AML-193 (cell line): ENCODE results near the gene GAK.

ENCODE experiments used
- DNase-seq, 2 experiments: peaks; one replicate each; lab custom pipeline; 2025; lab: John Stamatoyannopoulos, UW

GAK gene

DNA sequence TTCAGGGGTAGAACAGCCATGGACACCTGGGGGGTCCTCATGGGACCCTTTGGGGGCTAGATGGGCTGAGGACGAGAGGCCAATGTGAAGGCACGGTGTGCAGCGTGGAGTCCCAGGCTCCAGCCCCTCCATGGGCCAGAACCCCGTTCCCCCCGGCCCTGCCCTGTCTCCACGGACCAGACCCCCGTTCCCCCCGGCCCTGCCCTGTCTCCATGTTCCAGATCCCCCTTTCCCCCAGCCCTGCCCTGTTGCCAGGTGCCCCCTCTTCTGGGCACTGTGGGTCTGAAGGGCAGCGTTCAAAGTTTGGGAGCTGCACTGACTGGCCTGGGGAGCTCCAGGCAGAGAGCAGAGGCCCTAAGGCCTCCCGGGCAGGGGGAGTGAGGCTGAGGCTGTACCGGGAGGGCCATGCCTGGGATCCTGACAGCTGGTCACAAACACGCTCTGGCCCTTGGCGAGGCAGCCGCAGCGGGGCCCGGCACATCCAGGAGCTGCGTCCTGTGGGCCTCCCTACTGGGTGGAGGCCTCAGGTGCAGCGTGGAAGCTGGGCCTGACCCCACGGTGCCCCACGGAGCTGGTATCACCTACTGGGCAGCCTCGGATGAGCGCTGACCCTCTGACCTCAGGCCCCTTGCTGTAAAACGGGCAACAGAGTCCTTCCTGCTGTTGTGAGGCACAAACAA is 32.4 kb upstream of the GAK start:
- DNase-seq = no peak

DNA sequence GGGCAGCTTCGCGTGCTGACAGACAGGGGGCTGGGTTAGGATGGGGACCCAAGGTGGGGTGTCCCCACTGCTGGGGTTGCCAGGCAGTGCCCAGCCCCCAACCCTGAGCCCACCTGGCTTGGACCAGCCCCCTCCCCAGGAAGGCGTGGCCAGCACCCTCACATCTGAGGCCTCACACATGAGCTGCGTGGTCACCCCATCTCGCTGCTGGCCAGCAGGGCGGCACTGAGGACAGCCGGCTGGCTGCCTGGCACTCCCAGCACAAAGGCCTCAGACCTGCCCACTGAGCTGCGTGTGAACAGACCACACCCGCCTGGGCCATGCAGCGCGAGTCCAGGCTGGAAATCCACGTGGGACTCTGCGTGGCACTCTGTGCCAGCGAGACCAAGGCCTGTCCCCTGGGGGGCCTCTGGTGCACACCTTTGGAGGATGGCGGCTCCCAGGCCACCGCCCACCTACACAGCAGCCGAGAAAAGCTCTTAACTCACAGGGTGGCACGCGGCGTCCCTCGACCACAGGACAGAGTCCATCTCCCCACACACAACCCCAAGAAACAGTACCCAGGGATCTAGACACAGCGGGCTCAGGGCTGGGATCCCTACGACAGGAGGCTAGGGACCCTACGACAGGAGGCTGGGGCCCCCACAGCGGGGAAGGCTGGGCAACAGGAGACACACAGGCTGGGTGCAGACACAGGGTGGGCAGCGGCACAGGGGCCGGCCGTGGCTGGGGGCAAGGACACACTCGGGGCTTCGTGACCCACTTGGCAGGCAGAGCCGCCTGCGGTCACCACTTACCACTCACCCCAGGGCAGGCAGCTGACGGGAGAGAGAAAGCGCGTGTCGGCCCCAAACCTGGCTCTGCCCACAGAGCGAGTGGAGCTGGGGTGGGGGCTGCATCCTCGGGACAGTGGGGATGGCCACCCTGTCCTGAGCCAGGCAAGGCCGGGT is 31.4 kb upstream of the GAK start:
- no peak for DNase-seq

DNA sequence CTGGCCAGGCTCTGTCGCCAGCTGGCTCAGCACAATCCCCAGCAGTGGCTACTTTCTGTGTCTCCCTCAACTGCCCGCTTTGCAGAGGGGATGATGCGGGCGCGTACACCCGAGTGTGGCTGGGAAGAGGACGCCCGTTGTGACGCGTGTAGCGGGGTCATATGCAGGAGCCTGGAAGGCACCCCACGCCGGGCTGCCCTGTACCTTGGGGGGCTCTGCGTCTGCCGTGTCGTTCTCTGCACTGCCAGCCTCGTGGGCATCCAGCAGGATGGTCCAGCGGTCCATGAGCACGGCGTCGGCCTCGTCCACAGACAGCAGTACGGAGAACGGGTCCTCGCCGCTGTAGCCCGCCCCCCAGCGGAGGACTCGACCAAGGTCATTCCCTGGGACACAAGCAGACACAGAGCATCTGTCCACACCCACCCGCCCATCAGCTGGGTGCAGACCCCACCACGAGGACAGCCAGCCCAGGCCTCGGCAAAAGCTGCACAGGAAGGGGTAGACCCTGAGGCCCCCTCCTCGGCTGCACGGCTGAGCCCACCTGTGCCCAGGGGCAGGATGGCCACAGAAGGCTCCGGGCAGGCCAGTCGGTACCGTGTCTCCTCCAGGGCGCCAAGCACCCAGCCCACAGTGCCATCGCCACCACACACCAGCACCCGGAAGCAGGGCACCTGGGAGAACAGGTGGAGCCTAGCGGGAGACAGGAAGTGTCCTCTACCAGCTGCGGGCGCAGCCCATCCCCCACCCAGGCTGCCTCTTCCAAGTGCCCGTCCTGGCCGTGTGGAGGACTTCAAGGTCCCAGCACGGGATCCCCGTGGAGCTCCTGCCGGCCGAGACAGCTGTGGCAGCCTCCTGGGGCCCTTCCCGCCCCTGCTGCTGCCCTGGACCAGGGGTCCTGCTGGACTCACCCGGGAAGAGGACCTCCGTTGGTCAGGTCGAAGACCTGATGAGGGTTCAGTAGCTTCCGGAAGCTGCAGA is 30.4 kb upstream of the GAK start:
- no peak for DNase-seq

DNA sequence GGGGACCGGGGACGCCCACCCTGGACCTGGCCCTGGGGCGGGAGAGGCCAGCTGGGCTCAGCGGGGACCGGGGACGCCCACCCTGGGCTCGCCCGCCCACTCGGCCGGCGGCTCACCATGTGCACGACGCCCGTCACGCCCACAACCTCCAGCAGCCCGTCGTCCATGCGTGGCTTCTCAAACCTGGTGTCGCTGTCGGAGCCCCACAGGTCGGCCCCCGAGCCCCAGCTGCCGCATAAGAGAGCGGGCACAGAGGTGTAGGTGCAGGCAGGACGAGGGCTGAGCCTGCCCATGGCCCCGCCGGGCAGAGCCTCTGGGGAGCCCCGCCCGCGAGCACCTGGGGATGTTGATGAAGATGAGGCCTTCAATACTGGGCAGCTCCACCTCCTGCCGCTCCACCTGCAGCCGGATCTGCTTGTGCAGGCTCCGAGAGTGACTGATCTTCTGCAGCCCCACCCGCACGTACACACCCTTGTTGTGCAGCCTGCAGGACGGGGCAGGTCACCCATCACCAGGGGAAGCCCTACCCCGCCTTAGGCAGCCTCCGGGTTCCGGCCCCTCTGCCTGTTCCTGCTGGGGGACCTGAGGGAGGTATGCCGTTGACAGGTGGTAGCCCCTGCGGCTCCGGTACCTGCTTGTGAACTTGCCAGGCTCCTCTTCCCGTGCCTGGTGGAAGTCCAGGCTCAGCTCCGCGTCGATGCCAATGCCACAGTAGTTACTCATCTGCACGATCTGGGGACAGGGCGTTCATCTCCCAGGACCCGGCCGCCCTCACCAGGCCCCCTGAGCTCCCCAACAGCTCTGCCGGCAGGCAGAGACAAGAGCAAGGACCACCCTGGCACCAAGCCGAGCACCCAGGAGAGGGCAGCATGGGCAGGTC is 29.5 kb upstream of the GAK start:
- DNase-seq = no peak

DNA sequence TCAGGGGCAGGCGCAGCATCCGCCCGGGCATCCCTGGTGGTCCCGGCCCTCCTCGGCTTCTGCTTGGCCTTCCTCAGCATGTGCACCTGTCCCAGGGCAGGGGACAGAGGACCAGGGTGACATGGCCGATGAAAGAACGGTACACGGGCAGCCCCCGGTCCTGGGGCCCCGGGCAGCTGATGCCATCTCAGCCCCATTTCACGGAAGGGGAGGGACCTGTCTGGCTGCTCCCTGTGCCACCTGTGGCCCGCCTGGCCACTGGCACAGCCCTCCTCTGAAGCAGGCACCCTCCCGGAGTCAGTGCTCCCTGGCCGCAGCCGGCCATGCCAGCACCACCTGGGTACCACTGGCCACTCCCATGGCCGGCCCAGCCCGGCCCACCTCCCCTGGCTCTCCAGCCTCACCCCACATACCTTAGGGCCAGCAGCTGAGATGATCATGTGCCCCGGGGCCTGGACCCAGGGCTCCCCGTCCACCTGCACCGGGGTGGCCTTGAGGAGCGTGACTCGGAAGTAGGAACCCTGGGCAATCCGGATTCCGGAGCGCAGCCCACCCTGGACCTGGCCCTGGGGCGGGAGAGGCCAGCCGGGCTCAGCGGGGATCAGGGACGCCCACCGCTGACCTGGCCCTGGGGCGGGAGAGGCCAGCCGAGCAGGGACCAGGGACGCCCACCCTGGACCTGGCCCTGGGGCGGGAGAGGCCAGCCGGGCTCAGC is 28.7 kb upstream of the GAK start:
- DNase-seq = no peak

DNA sequence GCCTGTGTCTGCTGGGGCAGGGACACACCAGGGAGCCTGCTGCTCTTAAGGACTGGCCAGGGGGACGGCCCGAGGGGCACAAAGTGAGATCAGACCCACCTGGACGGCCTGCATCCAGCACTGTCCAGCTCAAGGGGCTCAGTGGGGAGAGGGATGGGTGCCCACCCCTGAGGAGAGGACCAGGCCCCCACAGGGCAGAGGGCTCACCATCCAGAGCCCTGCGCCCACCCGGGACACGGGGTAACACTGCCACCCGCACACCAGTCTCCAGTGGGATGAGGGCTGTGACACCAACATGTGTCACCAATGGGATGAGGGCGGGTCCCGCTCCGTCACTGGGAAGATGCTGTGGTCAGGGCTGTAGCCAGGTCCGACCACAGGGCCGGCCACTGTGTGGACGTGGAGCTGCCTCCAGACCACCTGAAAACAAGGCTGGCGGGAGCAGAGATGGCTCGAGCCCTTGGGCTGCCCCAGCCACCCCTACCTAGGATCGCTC is 28.1 kb upstream of the GAK start:
- DNase-seq = no peak

DNA sequence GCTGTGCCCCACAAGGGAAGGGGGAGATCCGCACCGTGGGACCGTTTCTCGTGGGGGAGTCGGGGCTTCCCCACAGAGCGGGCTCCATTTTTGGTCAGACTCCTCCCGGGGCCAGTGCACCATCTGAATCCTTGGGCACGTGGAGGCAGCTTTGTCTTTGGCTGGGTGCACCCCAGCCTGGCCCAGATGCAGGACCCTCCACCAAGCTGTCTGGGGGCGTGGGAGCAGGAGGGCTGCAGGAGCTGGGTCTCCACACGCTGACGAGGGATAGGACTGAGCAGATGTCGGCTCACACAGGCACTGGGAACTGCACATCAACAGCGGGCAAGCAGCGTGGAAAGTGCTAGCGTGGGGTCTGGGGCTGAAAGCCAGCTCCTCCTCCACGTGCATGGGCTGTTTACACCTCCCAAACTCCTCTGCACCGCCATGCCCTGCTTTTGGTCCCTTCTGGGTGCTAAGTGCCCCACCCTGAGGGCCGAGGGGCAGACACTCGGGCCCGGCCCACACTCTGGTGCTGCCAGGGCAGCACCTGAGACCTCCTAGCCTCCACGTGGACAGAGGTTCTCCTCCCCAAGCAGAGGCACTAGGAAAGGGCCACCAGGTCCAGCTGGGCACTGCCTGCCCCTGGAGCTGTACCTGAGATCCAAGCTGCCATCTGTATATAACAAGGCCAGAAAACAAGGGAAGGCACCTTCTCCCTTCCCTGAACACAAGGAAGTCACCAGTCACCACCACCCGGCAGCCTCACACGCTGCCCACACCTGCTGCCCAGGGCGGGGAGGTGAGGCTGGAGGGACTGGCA is 27.4 kb upstream of the GAK start:
- DNase-seq = no peak

DNA sequence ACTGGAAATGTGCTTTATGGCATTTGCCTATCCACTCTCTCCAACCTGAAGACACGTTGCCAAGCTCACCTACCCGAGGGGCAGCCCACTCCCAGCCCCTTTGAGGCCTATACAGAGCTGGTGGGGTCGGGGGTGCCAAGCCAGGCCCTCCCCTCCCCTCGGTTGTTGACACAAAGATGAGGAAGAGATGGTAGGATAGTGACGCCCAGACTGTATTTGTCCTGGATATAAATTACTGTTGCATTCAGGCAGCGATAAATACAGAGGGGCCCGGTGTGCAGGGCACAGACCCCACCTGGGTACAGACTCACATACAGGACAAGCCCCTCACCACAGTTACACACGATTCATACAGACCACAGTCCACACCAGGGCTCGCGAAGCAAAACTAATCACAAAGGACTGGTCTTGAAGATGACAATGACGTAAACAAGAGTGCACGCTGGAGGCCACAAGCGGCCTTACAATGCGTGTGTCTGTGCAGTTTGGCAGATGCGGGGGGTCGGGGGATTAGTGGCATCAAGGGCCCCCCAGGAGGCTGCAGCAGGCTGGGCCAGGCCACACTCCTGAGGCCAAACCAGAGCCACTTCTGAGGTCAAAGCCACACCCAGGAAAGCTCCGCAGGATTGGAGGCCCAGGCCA is 26.7 kb upstream of the GAK start:
- DNase-seq = no peak

DNA sequence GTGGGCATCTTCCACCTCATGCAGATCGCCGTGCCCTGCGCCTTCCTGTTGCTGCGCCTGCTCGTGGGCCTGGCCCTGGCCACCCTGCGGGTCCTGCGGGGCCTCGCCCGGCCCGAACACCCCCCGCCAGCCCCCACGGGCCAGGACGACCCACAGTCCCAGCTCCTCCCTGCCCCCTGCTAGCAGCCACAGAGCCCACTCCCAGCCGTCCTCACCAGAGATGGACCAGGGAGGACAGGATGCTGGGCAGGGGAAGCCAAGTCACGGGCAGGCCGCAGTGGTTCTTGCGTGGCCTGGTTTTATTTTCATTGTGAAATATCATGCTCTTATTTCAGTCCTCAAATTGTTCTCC is 26.2 kb upstream of the GAK start:
- DNase-seq = no peak

DNA sequence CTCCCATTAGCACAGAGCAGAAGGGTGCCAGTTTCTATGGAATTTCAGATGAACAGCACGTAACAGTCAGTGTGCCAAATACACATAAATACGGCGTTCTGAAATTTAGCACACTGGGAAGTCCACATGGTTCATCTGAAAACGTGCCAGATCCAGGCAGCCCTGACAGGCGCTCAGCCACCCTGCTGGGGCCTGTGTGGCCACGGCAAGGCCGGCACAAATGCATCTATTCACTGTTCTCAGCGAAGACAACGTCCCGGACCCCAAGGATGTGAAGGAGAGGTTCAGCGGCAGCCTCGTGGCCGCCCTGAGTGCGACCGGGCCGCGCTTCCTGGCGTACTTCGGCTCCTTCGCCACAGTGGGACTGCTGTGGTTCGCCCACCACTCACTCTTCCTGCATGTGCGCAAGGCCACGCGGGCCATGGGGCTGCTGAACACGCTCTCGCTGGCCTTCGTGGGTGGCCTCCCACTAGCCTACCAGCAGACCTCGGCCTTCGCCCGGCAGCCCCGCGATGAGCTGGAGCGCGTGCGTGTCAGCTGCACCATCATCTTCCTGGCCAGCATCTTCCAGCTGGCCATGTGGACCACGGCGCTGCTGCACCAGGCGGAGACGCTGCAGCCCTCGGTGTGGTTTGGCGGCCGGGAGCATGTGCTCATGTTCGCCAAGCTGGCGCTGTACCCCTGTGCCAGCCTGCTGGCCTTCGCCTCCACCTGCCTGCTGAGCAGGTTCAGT is 25.6 kb upstream of the GAK start:
- DNase-seq = no peak

DNA sequence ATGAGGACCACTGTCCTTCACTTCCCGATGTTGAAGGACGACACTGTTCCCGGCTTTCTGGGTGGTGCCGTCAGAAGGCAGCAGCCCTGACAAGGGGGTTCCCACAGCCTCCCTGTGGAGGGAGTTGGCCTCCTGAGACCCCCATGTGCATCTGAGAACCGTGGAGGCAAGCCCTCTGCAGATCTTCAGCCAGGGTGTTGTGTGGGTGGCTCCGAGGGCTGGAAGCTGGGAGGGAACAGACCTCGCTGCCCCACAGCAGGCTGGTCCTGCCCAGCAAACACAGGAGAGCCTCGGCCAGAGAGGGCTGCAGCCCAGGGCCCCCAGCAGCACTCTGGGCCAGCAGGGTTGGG is 25.1 kb upstream of the GAK start:
- DNase-seq = no peak

DNA sequence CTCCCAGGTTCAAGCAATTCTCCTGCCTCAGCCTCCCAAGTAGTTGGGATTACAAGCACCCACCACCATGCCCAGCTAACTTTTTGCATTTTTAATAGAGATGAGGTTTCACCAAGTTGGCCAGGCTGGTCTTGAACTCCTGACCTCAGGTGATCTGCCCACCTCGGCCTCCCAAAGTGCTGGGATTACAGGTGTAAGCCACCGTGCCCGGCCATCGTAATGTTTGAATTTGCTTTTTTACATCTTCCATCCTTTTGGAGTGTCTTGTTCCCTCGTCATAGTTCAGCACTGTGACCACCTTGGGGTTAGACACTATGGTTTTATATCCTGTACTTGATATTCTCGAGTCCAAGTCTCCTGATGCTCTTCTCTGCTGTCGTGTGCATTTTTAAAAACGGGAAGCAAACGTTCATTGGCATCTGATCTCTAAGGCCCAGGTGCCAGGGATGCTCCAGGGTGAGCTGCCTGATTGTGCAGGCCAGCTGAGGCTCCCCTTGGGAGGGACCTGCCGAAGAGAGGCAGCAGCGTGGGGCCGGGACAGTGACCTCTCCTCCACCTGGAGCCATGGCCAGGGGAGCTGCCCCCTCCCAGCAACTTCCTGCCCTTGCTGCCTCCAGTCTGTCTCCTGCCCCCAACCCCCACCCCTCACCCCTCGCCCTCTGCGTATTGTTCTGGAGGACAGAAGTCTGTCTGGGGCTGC is 24.6 kb upstream of the GAK start:
- DNase-seq = no peak

DNA sequence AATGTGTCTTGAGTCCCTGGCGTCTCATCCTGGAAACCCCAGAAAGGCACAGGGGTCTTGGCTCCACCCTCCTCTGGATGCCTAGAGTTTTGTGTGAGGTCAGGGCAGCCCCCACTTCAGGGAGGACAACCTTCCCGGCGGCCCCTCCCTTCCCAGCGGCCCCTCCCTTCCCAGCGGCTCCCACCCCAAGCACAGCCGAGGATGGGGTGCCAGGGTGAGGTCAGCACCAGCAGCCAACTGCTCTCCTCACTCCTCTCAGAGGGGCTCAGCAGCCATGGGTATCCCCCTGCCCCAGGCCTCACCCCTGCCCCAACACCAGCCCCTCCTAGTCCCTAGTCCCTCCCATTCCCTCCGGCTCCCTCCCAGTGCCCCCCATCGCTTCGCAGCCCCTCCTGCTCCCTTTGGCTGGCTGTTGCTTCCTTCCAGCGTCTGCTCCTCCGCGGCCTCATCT is 23.8 kb upstream of the GAK start:
- no peak for DNase-seq

DNA sequence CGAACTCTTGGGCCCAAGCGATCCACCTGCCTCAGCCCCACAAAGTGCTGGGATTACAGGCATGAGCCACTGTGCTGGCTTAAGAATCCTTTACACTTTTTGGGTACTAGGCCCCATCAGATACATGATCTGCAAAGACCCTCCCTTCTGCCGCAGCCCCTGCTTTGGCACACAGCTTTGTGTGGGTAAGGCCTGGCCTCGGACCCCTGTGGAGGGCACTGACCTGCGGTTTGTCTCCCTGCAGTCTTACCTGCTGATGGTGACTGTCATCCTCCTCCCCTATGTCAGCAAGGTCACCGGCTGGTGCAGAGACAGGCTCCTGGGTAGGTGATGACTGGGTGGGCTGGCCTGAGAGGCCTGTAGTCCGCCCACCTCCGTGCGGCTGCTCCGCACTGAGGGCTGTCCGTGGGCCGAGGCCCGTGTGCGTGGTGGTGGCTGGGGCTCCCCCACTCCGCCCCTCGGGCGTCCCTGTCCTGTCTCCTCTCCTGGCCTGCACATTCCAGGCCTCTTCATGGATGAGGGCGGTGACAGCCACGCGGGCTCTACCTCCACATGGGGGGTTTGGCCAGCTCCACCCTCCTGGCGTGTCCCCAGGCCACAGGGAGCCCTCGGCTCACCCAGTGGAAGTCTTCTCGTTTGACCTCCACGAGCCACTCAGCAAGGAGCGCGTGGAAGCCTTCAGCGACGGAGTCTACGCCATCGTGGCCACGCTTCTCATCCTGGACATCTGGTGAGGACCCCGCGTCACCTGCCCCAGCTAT is 23.2 kb upstream of the GAK start:
- no peak for DNase-seq

DNA sequence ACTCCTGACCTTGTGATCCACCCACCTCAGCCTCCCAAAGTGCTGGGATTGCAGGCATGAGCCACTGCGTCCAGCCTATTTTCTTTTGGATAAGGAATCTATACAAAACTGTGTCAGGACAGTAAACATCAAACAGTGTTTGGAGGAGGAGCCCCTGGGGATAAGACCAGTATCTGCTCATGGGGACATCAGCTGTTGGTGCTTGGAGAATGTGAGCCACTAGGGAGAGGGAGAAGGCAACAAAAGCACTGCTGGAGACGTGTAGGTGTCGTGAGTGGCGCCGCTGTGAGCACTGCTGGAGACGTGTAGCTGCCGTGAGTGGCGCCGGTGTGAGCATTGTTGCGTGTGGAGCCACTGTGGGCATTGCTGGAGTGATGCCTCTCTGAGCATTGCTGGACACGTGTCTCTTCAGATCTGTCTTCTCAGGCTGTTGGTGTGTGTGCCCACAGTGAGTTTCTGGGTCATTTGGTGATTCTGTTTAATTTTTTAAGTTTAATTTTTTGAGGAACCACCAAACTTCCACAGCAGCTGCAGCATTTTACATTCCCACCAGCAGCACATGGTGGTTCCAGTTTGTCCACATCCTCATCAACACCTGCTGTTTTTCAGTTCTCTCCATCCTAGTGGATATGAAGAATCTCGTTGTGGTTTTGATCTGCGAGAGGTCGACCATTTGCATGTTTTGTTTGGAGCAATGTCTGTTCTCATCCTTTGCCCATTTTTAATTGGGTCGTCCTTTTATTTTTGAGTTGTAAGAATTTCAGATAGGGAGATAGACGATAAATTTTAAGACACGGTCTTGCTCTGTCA is 22.3 kb upstream of the GAK start:
- no peak for DNase-seq

DNA sequence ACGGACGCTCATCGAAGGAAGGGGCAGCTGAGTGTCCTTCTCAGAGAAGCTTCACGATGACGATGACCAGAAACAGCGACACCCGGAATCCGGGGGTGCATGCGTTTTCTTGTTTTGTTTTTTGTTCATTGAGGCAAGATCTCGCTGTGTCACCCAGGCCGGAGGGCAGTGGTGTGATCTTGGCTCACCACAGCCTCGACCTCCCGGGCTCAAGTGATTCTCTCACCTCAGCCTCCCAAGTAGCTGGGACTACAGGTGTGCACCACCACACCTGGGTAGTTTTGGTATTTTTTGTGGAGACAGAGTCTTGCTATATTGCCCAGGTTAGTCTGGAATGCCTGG is 21.4 kb upstream of the GAK start:
- DNase-seq = no peak
